ENCODE measurements around the gene BAK1.

The BAK1 gene

GRCh38 chr6:33587529-33587928, 7.5 kb upstream of the BAK1 start:
- TF ChIP-seq, protein P1, sequence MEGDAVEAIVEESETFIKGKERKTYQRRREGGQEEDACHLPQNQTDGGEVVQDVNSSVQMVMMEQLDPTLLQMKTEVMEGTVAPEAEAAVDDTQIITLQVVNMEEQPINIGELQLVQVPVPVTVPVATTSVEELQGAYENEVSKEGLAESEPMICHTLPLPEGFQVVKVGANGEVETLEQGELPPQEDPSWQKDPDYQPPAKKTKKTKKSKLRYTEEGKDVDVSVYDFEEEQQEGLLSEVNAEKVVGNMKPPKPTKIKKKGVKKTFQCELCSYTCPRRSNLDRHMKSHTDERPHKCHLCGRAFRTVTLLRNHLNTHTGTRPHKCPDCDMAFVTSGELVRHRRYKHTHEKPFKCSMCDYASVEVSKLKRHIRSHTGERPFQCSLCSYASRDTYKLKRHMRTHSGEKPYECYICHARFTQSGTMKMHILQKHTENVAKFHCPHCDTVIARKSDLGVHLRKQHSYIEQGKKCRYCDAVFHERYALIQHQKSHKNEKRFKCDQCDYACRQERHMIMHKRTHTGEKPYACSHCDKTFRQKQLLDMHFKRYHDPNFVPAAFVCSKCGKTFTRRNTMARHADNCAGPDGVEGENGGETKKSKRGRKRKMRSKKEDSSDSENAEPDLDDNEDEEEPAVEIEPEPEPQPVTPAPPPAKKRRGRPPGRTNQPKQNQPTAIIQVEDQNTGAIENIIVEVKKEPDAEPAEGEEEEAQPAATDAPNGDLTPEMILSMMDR (IDR thresholded peaks at IDR 0.05; ENCODE audit: extremely low read depth, insufficient read depth, missing control alignments) = no peak
- in situ Hi-C loops (cut with MboI; ENCODE audit: low pct_unique_long_range_greater_than_20kb, low sequenced_read_pairs, unreplicated experiment) = loop anchor here (10.0 kb wide), 1 partner anchor 117 kb away; no protein-coding TSS in a partner anchor

GRCh38 chr6:33586108-33586640, 6.1 kb upstream of the BAK1 start:
- TF ChIP-seq, protein P1 (IDR thresholded peaks at IDR 0.05; ENCODE audit: extremely low read depth, insufficient read depth, missing control alignments) = peak; percentile 2
- in situ Hi-C loops (cut with MboI; ENCODE audit: low pct_unique_long_range_greater_than_20kb, low sequenced_read_pairs, unreplicated experiment) = loop anchor here (10.0 kb wide), 1 partner anchor 119 kb away; no protein-coding TSS in a partner anchor
- no peak for DNase-seq (ENCODE audit: low spot score)

More at GRCh38 chr6:33587529-33587928, 7.5 kb upstream of the BAK1 start:
- DNase-seq (ENCODE audit: low spot score) = no peak

- TF ChIP-seq, protein P1 (IDR thresholded peaks at IDR 0.05; ENCODE audit: extremely low read depth, insufficient read depth, missing control alignments) = peak; percentile 94
- in situ Hi-C loops (cut with MboI; ENCODE audit: low pct_unique_long_range_greater_than_20kb, low sequenced_read_pairs, unreplicated experiment) = loop anchor here (10.0 kb wide), 1 partner anchor 119 kb away; no protein-coding TSS in a partner anchor
- DNase-seq (ENCODE audit: low spot score) = peak; percentile 86
Observed at GRCh38 chr6:33585403-33586107, 5.5 kb upstream of the BAK1 start.

GRCh38 chr6:33584700-33585402, 4.8 kb upstream of the BAK1 start:
- TF ChIP-seq, protein P1 (IDR thresholded peaks at IDR 0.05; ENCODE audit: extremely low read depth, insufficient read depth, missing control alignments) = no peak
- DNase-seq (ENCODE audit: low spot score) = no peak
- in situ Hi-C loops (cut with MboI; ENCODE audit: low pct_unique_long_range_greater_than_20kb, low sequenced_read_pairs, unreplicated experiment) = loop anchor here (10.0 kb wide), 1 partner anchor 120 kb away; no protein-coding TSS in a partner anchor

GRCh38 chr6:33583591-33584155, 3.6 kb upstream of the BAK1 start:
- TF ChIP-seq, protein P1 (IDR thresholded peaks at IDR 0.05; ENCODE audit: extremely low read depth, insufficient read depth, missing control alignments) = peak; percentile 19
- in situ Hi-C loops (cut with MboI; ENCODE audit: low pct_unique_long_range_greater_than_20kb, low sequenced_read_pairs, unreplicated experiment) = loop anchor here (10.0 kb wide), 1 partner anchor 121 kb away; no protein-coding TSS in a partner anchor
- DNase-seq (ENCODE audit: low spot score) = no peak

DNA sequence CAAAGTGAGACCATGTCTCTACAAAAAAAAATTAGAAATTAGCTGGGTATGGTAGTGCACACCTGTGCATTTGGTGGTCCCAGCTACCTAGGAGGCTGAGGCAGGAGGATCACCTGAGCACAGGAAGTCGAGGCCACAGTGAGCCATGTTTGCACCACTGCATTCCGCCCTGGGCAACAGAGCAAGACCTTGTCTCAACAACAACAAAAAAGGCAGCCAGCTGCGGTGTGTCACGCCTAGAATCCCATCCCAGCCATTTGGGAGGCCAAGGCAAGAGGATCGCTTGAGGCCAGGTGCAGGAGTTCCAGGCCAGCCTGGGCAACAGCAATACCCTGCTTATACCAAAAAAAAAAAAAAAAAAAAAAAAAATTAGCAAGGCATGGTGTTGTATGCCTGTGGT, 1.1 kb upstream of the BAK1 start:
- no peak for DNase-seq (ENCODE audit: low spot score)
- in situ Hi-C loops (cut with MboI; ENCODE audit: low pct_unique_long_range_greater_than_20kb, low sequenced_read_pairs, unreplicated experiment) = loop anchor here (10.0 kb wide), 1 partner anchor 124 kb away; no protein-coding TSS in a partner anchor
- TF ChIP-seq, protein P1 (IDR thresholded peaks at IDR 0.05; ENCODE audit: extremely low read depth, insufficient read depth, missing control alignments) = no peak
